Activated CD4-positive, alpha-beta T cell treated with anti-CD3 and anti-CD28 coated beads, Interleukin-2, amount 50 U/mL, for 16 hours (primary cell): Measurements from ENCODE around the gene PTPRA.
"Not testable (repeated sequence)": the region's sequence is repeated elsewhere in the genome, so short reads cannot be mapped to it uniquely, and the experiment has no call there.

Experiments
- DNase-seq: peaks from one replicate; pipeline ENCODE4 v3.0.0-alpha.2; 2020

The PTPRA gene

DNA sequence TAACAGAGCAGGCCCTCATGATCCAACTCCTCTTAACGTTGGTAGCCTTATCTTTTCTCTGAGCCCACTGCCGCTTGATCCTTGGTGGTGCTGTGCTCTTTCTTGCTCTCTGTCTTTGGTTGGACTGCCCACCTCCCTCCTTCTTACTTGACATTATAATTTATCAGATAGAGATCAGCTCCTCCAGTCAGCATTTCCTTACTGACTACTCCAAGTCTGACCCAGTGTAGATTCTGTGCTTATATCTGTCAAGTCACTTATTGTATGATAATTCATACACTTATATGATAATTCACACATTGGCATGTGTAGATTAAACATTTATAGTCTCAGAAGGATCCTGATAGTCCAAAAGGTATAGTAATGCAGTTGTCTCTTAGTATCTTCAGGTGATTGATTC is 18.1 kb downstream of the PTPRA start:
- no peak for DNase-seq

DNA sequence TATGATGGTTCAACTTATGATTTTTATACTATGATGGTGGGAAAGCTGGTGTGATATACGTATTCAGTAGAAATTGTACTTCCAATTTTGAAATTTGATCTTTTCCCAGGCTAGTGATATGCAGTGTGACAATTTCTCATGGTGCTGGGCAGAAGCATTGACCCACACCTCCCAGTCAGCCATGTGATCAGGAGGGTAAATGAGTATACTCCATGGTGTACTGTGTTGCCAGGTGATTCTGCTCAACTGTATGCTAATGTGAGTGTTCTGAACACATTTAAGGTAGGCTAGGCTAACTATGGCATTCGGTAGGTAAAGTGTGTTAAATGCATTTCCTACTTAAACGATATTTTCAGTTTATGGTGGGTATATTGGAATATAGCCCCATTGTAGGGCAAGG is 19.1 kb downstream of the PTPRA start:
- no peak for DNase-seq

DNA sequence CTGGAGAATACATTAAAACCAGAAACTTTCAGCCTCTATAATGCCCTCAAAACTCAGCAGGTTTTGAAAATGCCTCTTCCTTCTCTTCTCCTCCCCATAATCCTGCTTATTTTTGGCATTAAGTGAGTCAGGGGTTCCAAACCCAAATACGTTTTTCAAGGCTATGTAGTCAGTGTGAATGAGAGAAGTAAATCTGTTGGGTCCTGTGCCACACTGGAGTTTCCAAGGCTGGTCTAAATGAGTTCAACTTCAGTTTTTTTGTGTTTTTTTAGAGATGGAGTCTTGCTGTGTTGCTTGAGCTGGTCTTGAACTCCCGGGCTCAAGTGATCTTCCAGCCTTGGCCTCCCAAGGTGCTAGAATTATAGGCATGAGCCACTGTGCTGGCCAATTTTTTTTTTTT is 20.9 kb downstream of the PTPRA start:
- no peak for DNase-seq

DNA sequence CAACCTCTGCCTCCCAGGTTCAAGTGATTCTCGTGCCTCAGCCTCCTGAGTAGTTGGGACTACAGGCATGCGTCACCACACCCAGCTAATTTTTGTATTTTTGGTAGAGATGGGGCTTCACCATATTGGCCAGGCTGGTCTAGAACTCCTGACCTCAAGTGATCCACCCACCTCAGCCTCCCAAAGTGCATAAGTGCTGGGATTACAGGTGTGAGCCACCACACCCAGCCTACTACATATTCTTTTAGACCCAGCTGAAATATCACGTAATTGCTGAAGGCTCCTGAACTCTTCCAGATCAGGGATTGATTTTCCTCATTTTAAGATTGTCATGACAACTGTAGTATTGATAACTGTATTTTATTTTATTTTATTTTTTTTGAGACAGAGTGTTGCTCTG is 21.9 kb downstream of the PTPRA start:
- not testable (repeated sequence) for DNase-seq

DNA sequence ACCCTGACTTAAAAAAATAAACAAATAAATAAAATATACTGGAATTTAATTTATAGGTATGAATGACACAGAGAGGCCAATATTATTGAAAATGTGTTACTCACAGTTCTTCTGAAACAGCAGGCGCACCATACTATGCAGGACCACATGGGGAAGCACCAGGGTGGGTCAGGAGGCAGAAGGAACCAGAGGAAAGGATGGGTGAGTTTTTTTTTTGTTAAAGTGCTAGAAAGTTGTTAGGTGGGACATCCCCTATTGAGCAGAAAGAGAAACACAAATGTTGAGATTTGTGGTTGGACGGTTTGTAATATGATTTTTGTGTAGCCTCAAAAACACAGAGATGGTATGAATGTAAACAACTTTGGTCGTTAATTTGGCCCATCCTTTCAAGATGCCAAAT is 26.0 kb downstream of the PTPRA start:
- no peak for DNase-seq

DNA sequence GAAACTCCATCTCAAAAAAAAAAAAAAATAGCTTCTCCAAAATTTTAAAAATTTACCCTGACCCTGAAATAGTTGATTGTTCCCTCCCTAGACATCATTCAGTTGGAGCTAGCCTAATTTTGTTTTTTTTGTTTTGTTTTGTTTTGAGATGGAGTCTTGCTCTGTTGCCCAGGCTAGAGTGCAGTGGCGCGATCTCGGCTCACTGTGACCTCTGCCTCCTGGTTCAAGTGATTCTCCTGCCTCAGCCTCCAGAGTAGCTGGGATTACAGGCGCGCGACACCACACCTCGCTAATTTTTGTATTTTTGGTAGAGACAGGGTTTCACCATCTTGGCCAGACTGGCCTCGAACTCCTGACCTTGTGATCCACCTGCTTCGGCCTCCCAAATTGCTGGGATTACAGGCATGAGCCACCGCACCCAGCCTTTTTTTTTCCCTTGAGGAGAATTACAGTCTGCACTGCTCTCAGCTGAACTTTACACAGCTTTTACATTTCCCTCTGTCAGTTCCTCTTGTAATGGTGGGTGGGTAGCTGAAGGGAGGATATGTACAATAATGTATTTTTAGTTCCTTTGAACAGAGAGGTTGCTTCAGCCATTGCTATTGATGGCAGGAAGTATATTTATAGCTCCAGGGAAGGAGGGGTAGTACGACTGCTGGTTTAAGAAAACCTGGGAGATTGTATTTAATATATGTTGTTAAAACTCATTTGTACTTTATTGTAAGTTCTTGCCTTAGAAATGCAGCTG is 27.7 kb downstream of the PTPRA start:
- no peak for DNase-seq

DNA sequence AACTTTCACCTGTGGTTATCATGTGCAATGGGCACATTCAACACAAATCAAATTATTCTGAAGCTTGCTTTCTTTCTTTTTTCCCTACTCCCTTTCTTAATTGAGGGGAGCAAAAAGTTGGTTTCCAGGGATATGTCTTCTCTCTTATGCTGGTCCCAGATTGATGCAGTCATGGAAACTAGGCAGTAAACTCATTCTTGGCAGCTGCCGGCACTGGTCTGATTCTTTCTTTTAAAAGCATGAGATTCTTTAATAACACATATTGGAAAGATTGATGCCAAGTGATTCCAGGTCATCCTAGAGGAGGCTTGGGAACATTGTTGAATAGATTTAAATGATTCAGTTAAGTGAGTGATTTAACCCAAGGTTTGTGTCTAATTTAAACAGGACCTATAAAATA is 29.0 kb downstream of the PTPRA start:
- no peak for DNase-seq

DNA sequence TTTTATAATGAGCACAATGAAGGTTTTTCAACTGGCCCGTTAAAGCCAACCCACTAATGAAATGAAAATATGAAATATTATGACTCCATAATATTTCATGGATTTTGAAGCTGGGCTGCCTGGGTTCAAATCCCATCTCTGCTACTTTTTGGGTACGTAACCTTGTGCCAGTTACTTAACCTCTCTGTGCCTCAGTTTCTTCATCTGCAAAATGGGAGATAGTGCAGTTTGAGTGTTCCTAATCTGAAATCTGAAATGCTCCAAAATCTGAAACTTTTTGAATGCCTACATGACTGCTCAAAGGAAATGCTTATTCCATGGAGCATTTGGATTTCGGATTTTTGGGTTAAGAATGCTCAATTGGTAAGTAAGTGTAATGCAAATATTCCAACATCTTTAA is 29.5 kb downstream of the PTPRA start:
- DNase-seq = no peak

DNA sequence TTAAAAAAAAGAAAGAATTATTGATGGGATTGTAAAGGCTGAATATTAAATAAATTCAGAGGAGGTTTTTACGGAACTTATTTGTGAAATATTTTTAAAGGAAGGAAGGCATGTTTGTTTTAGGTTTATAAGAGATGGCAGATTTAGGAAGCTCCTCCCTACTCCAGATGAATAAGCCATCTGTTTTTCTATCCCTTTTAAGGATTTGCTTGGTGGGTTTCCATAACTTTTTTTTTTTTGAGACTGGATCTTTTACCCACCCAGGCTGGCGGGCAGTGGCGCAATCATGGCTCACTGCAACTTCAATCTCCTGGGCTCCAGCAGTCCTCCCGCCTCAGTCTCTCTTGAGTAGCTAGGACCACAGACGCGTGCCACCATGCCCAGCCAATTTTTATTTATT is 30.4 kb downstream of the PTPRA start:
- no peak for DNase-seq

DNA sequence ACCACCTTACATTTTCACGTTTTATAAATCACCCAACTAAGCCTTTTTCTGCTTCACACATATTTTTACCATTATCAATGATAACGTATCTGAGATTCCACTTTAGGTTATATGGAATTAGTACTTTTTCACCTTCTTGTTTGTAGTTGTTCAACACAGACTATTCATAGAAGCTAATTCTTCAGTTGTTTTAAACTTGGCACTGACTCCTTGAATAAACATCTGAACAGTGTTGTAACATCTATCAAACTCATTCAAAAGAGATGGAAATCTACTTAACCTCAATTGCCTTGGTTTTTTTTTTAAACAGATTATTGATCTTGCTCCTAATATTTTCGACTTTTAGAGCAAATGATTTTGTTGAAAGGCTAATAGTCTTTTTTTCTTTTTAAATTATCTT is 34.2 kb downstream of the PTPRA start:
- no peak for DNase-seq

DNA sequence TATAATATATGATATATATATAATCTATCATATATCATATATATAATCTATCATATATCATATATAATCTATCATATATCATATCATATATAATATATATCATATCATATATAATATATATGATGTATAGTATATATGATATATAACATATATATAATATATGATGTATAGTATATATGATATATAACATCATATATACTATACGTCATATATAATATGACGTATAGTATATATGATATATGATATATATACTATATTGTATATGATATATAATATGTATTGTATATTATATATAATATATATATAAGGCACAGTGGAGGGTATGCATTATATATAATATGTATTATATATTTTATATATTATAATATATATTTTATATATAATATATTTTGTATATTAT is 36.7 kb downstream of the PTPRA start:
- DNase-seq = no peak

DNA sequence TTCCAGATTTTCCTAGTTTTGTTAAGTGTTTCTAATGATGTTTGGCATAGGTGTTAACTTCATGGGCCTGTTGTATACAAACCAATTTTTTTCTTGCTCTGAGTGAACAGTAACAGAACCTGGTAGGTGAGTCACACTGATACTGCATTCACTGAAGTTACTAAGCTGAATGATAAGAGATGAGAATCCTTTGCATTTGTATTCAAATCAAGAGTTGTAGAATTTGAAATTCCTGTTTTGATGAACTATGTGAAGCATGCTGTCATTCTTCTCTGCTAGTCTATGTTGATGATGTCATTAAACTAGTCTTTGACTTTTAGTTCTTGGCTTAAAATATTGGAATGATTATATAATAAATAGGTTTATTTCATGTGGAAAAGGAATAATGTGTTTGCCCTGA is 37.9 kb downstream of the PTPRA start:
- DNase-seq = peak; percentile 77

DNA sequence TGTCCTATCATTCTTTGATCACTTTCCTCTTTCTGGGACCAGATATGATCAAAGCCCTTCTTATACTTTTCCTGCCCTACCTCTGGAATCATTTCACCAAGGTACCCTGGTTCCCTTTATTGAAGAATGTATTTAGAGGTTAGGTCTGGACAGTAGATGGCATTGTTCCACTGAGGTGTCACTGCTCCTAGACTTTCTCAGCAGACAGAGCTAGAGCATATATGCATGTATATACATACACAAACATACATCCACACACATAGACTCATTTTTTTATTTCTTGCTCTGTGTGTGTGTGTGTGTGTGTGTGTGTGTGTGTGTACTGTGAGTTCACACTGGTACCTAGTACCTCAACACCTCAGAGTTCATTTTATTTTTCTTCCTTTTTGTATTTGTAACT is 40.9 kb downstream of the PTPRA start:
- no peak for DNase-seq

DNA sequence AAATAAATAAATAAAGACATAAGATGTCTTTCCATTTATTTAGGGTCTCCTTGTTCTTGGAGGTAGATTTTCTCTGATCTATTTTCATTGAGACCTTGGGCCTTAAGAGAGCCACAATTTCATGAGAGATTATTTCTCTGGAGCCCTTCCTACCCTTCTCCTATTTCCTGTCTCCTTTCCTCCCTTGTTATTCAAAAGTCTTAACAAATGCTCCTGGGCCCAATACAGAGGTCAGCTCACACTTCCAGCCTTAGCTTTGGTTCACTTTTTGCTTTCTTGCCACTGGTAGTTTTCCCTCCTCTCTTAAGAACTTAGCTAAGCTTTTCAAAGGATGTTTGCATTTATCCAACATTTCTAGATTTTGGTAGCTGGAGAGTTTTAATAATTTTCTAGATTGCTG is 44.0 kb downstream of the PTPRA start:
- no peak for DNase-seq

DNA sequence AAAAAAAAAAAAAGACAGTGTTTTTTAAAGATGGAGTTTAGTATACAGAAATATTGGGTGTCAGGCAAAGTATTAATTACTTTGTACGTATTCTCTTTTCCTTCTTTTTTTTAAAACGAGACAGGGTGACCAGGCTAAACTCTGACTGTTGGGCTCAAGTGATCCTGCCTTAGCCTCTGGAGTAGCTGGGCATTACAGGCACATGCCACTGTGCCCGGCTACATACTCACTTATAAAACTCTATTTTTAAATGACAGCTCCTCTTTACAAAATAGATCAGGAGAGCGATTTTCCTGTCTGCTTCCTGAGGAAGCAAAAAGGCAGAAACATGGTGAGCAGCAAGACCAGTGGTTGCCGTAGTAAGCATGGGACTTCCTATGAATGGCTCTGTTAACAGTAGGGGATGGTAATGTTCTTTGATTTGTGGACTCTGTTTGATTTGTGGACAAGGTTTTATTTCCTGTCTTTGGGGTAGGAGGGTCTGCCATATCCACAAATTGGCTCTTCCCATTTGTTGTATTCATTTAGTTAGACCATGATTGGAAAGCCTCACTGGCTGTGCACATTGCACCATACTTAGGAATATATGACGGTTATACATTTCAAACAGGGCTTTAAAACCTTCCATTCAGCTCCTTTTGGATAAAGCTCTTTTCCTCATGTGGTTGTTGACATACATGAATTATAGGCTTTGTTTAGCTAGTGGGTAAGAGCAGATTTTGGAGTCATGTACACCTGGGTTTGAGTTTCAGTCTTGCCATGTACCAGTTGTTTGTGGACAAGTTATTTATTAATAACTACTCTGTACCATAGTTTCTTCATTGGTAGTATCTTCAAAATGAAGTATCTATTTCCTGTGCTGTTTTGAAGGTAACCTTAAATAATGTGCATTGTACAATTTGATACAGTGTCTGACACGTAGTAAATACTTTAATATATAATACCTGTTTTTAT is 45.1 kb downstream of the PTPRA start:
- no peak for DNase-seq

DNA sequence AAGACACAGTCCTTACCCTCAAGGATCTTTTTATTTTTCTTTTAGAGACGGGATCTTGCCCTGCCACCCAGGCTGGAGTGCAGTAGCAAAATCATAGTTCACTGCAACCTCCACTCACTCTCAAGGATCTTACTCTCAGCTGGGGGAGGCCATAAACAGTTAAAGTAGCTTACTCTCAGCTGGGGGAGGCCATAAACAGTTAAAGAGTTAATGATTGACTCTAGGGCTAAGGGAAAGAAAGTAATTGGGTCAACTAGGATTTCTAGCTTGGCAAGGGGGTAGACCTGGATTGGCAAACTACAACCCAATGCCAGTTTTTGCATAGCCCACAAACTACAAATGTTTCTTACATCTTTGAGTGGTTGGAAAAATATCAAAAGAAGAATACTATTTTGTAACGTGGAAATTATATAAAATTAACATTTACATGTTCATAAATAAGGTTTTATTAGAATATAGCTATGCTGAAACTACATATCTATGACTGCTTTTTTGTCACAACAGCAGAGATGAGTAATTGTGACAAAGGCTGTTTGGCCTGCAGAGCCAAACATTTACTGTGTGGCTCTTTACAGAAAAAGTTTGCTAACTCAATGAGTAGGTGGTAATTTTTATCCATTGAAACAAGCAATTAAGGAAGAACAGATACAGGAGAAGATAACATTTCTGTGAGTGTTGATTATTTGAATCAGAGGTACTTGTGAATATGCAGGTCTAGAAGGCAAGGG is 46.4 kb downstream of the PTPRA start:
- no peak for DNase-seq

DNA sequence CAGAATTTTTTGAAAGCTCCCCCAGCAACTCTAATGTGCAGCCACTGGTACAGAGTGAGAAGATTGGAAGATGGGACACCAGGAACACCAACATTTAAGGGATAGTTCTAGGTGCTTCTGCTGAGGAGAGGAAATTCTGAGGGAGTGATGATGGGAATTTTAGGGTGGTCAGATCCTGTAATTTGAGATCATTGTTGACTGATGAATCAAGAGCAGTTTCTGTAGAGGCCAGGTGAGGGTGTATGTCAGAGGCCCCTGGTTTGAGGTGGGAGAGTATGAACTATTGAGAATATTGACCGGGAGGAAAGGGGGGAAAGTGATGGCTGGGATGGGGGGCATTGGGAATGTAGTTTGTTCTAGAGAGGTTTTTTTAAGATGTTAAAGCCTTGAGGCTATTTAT is 47.2 kb downstream of the PTPRA start:
- DNase-seq = no peak

DNA sequence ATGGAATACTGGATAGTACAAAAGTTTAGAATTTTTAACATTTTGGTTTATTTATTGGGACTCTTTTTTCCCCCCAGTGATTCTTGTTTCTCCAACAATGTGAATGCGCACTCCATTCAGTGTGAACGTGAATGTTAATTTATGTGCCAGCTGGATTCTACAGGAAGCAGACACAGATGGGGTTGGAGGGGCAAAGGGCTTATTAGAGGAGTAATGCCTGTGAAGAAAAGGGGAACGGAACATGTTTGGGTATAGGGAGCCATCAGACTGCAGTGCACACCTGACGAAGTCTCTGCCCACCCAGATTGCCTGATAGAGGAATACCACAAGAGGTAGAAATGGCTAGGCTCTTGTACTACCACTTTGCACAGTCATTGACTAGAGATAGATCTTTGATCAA is 48.2 kb downstream of the PTPRA start:
- DNase-seq = no peak

DNA sequence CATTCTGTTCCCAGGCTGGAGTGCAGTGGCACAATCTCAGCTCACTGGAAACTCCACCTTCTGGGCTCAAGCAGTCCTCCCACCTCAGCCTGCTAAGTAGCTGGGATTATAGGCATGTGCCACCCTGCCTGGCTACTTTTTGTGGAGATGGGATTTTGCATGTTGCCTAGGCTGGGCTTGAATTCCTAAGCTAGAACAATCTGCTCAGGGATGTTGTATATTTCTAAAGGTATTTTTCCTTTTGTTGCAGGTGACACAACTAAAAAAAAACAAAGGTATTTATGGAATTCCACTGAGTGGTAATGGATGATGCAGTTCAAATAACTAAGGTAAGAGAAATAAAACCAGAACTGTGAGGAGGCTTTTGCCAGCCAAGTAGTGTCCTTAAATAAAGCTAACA is 49.7 kb downstream of the PTPRA start:
- DNase-seq = no peak

DNA sequence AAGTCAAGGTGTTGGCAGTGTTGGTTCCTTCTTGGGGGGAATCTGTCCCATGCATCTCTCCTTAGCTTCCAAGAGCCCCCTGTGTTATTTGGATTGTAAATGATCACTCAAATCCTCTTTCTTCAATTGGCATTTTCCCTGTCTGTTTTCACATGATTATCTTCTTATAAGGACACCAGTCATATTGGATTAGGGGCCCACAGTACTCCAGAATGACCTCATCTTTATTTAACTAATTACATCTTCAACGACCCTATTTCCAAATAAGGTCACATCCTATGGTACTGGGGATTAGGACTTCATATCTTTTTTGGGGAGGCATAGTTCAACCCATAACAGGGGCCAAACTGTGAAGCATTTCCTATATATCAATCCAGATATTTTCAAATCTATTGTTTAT is 57.3 kb downstream of the PTPRA start:
- no peak for DNase-seq

DNA sequence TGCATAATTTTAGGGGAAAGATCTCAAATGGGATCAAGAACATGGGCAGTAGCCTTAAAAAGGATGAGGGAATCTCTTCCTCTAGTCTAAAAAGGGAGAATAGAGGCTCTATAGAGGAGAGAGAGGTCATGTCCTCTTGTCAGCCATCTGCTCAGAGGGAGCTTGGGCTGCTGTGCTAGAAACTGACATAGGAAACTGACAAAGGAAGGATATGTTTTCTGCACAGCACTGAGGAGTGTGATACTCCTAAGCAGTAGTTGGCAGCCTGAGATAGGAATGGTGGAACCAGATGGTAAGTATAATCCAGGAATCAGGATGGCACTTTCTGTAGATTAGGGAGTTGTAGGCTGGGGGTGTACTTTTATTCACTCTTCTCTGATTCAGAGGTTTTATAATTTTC is 59.2 kb downstream of the PTPRA start:
- no peak for DNase-seq

DNA sequence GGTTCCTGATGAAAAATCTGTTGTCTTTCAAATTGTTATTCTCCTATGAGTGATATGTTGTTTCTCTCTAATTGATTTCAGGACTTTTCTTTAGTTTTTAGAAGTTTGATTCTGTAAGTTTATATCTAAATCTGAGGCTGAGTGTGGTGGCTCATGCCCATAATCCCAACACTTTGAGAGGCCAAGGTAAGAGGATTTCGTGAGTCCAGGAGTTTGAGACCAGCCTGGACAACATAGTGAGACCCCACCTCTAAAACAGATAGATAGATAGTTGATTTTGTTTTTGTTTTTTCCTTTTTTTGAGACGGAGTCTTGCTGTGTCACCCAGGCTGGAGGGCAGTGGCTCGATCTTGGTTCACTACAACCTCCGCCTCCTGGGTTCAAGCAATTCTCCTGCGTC is 64.6 kb downstream of the PTPRA start:
- no peak for DNase-seq

DNA sequence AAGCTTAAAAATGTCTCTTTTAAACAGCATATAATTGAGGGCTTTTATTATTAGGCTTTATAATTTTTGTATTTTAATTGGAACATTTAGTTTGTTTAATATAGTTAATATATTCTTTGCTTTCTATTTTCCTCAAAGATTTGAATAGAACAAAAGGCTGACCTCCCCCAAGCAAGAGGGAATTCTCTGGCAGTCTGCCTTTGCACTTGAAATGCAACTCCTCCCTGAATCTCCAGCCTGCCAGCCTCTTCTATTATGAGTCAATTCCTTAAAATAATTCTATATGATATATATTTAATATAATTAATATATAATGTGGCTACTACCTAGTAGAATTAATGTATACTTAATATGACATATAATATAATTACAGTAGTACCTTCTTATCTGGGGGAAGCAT is 69.2 kb downstream of the PTPRA start:
- DNase-seq = no peak
